ENCODE measurements around the gene ANKRD55.

DNA sequence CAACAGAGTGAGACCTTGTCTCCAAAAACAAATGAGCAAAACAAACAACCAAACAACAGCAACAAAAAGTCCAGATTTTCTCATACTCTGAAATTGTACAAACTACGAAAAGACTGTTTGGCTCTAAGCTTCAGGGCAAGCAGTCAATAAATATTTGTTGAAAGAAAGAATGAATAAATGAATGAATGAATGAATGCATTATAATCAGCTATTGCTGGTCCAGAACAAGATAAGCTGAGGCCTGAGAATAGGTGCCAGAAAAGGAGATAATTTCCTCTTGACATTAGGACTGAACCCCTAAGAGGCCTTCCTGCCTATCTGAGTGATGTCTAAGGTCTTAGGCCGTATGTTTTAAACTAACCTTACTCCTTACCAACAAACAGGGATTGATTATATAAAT is 139.2 kb downstream of the ANKRD55 start:
- no peak for TF ChIP-seq EZH2 (IDR thresholded peaks at IDR 0.05; ENCODE audit: borderline replicate concordance, low read depth, low read length, severe bottlenecking)
- no peak for TF ChIP-seq POLR2AphosphoS5 (IDR thresholded peaks at IDR 0.05; ENCODE audit: insufficient read depth, low read depth, low read length)
- TF ChIP-seq POLR2A (IDR thresholded peaks at IDR 0.05; ENCODE audit: low read depth, low read length), result no peak
- TF ChIP-seq, protein P1, sequence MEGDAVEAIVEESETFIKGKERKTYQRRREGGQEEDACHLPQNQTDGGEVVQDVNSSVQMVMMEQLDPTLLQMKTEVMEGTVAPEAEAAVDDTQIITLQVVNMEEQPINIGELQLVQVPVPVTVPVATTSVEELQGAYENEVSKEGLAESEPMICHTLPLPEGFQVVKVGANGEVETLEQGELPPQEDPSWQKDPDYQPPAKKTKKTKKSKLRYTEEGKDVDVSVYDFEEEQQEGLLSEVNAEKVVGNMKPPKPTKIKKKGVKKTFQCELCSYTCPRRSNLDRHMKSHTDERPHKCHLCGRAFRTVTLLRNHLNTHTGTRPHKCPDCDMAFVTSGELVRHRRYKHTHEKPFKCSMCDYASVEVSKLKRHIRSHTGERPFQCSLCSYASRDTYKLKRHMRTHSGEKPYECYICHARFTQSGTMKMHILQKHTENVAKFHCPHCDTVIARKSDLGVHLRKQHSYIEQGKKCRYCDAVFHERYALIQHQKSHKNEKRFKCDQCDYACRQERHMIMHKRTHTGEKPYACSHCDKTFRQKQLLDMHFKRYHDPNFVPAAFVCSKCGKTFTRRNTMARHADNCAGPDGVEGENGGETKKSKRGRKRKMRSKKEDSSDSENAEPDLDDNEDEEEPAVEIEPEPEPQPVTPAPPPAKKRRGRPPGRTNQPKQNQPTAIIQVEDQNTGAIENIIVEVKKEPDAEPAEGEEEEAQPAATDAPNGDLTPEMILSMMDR (IDR thresholded peaks at IDR 0.05; ENCODE audit: extremely low read depth in 1 of 2, insufficient read depth in 1 of 2, low read depth in 1 of 2, low read length in 2 of 2), result no peak
- TF ChIP-seq FOS (IDR thresholded peaks at IDR 0.05; ENCODE audit: borderline replicate concordance, insufficient read depth, low read length), result no peak
- TF ChIP-seq, protein P2, sequence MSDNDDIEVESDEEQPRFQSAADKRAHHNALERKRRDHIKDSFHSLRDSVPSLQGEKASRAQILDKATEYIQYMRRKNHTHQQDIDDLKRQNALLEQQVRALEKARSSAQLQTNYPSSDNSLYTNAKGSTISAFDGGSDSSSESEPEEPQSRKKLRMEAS (IDR thresholded peaks at IDR 0.05; ENCODE audit: insufficient read depth, insufficient read length), result no peak

Data from endothelial cell of umbilical vein (primary cell).